ENCODE results near the gene IGFBP2. TPM values are rescaled to one million over a fixed set of nuclear protein-coding genes. Genes with fewer than 3 reads are reported as not detected.

The IGFBP2 gene
- total and polyA plus RNA-seq, 2 experiments from 2014 or later: 177 to 364 TPM

DNA sequence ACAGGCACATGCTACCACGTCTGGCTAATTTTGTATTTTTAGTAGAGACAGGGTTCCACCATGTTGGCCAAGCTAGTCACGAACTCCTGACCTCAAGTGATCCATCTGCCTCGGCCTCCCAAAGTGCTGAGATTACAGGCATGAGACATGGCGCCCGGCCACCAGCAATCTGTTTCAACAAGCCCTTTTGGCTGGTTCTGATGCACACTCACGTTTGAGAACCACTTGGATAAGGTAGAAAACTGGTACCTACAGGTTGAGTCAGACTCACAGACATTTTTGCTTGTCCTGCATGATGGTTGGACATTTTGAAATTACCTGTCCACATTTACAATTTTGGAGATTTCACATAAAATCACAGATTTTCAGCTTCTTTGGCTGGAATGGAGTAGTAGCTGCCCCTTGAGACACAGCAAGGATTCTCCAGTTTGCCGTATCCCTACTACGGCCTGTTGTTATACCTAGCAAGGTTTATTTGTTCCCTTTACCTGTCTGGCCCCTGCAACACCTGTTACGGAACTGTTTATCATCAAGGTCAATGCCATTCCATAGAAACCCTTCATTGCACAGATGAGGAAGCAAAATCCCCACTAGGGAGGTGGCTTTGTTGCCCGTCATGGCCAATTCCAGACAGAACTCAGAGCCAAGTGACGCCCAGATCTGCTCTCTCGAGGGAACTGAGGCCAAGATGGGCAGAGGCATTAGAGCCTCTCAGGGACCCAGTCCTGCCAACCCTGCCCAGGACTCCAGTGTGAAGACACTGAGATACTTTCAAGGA is 31.4 kb upstream of the IGFBP2 start:
- H3K4me3 ChIP-seq: no peak overlapping the region
- no peaks in the 10 kb centered on the region for H3K9me3 Mint-ChIP-seq
- peaks cover 5% of the 10 kb centered on the region; the same call in 1 of the 2 replicates for H3K9me2 ChIP-seq (ENCODE audit: insufficient read depth)
- H3K4me2 ChIP-seq: no peak overlapping the region
- no peaks in the 10 kb centered on the region for H3F3A ChIP-seq (replicated peaks; ENCODE audit: low read depth)
- no peaks in the 10 kb centered on the region for H4K20me1 ChIP-seq (replicated peaks; ENCODE audit: insufficient read depth)
- TF ChIP-seq ZNF462 (CRISPR knock-in tag; IDR thresholded peaks at IDR 0.05): no peak
- TF ChIP-seq CREB1 (CRISPR knock-in tag; IDR thresholded peaks at IDR 0.05; ENCODE audit: low read depth): no peak
- TF ChIP-seq EZH2 (IDR thresholded peaks at IDR 0.05; ENCODE audit: low read depth, unreplicated experiment): no peak
- TF ChIP-seq POLR2AphosphoS5 (IDR thresholded peaks at IDR 0.05; ENCODE audit: low read depth): no peak
- no peak for TF ChIP-seq REST (IDR thresholded peaks at IDR 0.05; ENCODE audit: unreplicated experiment)
- no peaks in the 10 kb centered on the region for H3K36me3 Mint-ChIP-seq (ENCODE audit: low read depth)
- peaks cover 37% of the 10 kb centered on the region for H3K4me1 Mint-ChIP-seq
- H3K27me3 ChIP-seq (ENCODE audit: insufficient read depth): peaks cover under 1% of the 10 kb centered on the region; the same call in 1 of the 2 replicates
- H3K4me1 ChIP-seq (ENCODE audit: insufficient read depth): peaks cover 15% of the 10 kb centered on the region
- no peak overlapping the region for H3K27ac ChIP-seq (ENCODE audit: low read depth)
- no peaks in the 10 kb centered on the region for H3K79me2 ChIP-seq (replicated peaks; ENCODE audit: insufficient read depth)
- H2AFZ ChIP-seq: no peak overlapping the region
- H3K36me3 ChIP-seq (ENCODE audit: insufficient read depth): no peaks in the 10 kb centered on the region
- H3K27ac Mint-ChIP-seq: no peak overlapping the region
- ATAC-seq: no peak
- no peak for DNase-seq (ENCODE audit: low spot score)
- peaks cover 8% of the 10 kb centered on the region for H3K27me3 Mint-ChIP-seq (ENCODE audit: insufficient read depth, low read depth, poor library complexity)
- no peak overlapping the region; the same call in 2 of the 3 replicates for H3K4me3 Mint-ChIP-seq
